H1 (cell line): ENCODE measurements around the gene RAB44. TPM values are rescaled to one million over a fixed set of nuclear protein-coding genes. Genes with fewer than 3 reads are reported as not detected.

Experiments used
- JUN ChIP-seq: IDR thresholded peaks from 2 replicates; pipeline ENCODE4 v1.6.1; 2011; ENCODE audit warnings: low read depth, mild to moderate bottlenecking, improper control_type of control experiment, low read length
- POLR2A ChIP-seq, 2 experiments: IDR thresholded peaks; 1 replicate in 1 of 2; 2 replicates in 1 of 2; pipeline ENCODE4 v1.6.1; 2011; ENCODE audit warnings: low read depth in 2 of 2, low read length in 2 of 2, mild to moderate bottlenecking in 2 of 2; ENCODE audit errors: control extremely low read depth in 1 of 2
- USF2 ChIP-seq: IDR thresholded peaks from 2 replicates; pipeline ENCODE4 v1.6.1; 2011; ENCODE audit warnings: low read length, improper control_type of control experiment
- polyA plus RNA-seq, 7 experiments: library from polyadenylated mRNA; depleted of rRNA in 3 of 7; stranded (reverse) in 5 of 7; unstranded in 2 of 7; fragments of >200 nt in 5 of 7; fragments of 200-250 nt in 2 of 7; gene quantifications; 1 replicate in 5 of 7; 2 replicates in 1 of 7; 4 replicates in 1 of 7; pipeline versions ENCODE4 v1.2.1 to v1.2.3, GENCODE V29; 2011 to 2013; ENCODE audit warnings: missing spikeins in 2 of 7, mixed read lengths in 2 of 7
- total RNA-seq: library from RNA; stranded (reverse); fragmentation: NEBNext Ultra II Directional; extraction: Animal tissue kit (Norgen Biotek cat#: 25700); gene quantifications from 2 replicates; pipeline ENCODE4 v1.2.1, GENCODE V29; 2021
- TF ChIP-seq, protein P1 (sequence below): IDR thresholded peaks from 2 replicates; pipeline ENCODE4 v1.6.1; 2012; ENCODE audit warnings: inconsistent platforms

Gene RAB44
- total and polyA plus RNA-seq, 2 of the 8 experiments (the other 6 are each of a cell fraction or from before 2014, with no cell fraction given), result 0.02 TPM; not detected in 1

- TF ChIP-seq USF2 (no peak), POLR2A (IDR thresholded peaks at IDR 0.05; ENCODE audit: control extremely low read depth in 1 of 2, low read depth in 2 of 2, low read length in 2 of 2) (no peak), JUN (no peak)
- TF ChIP-seq, protein P1, sequence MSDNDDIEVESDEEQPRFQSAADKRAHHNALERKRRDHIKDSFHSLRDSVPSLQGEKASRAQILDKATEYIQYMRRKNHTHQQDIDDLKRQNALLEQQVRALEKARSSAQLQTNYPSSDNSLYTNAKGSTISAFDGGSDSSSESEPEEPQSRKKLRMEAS, result no peak
Observed at GRCh38 chr6:36749829-36750489, 52.3 kb downstream of the RAB44 start (continued).
